HFFc6 (cell line): ENCODE measurements around the gene OR6J1. TPM values are rescaled to one million over a fixed set of nuclear protein-coding genes. Genes with fewer than 3 reads are reported as not detected.
A peak's percentile ranks its signal among the peaks of the same experiment; 100 is the strongest.
"Not testable (repeated sequence)": the region's sequence is repeated elsewhere in the genome, so short reads cannot be mapped to it uniquely, and the experiment has no call there.

Source experiments
- DNase-seq: peaks from one replicate; pipeline ENCODE4 v3.0.0-alpha.2; 2018
- H3K27ac Mint-ChIP-seq: 2 replicates; pipeline ENCODE4 v1.8.0; 2020; ENCODE audit warnings: mild to moderate bottlenecking, mixed read lengths
- H3K27me3 Mint-ChIP-seq: 2 replicates; pipeline ENCODE4 v1.8.0; 2021; ENCODE audit warnings: mild to moderate bottlenecking, moderate library complexity, mixed read lengths; ENCODE audit not compliant: insufficient read depth
- H3K36me3 Mint-ChIP-seq: 2 replicates; pipeline ENCODE4 v1.8.0; 2021; ENCODE audit warnings: low read depth, mixed read lengths
- H3K4me1 Mint-ChIP-seq: 2 replicates; pipeline ENCODE4 v1.8.0; 2020; ENCODE audit warnings: low read depth, mixed read lengths
- H3K4me3 Mint-ChIP-seq: 2 replicates; pipeline ENCODE4 v1.8.0; 2020; ENCODE audit warnings: mild to moderate bottlenecking, moderate library complexity, mixed read lengths
- H3K9me3 Mint-ChIP-seq: 2 replicates; pipeline ENCODE4 v1.8.0; 2020; ENCODE audit warnings: mild to moderate bottlenecking, mixed read lengths
- CTCF ChIP-seq: fragments of 200-600 bp; sonication (generic); IDR thresholded peaks from 2 replicates; pipeline ENCODE4 v1.5.0; 2021; ENCODE audit warnings: antibody characterized with exemption, mild to moderate bottlenecking
- total RNA-seq, 6 experiments: library from RNA; stranded (reverse); fragmentation: NEBNext Ultra II Directional; extraction: Animal tissue kit (Norgen Biotek cat#: 25700); gene quantifications; 2 replicates in 1 of 6; 3 replicates in 5 of 6; pipeline ENCODE4 v1.2.3, GENCODE V29; 2021

The OR6J1 gene
- total RNA-seq, 6 experiments from 2014 or later = not detected

- peaks cover 37% of the 10 kb centered on the region for H3K27me3 Mint-ChIP-seq
- no peak overlapping the region; the same call in 1 of the 2 replicates for H3K4me3 Mint-ChIP-seq
- H3K9me3 Mint-ChIP-seq = peaks cover 32% of the 10 kb centered on the region
- no peak for TF ChIP-seq CTCF
- no peak for DNase-seq
- no peak overlapping the region for H3K27ac Mint-ChIP-seq
- H3K36me3 Mint-ChIP-seq = peaks cover 20% of the 10 kb centered on the region
- peaks cover 32% of the 10 kb centered on the region for H3K4me1 Mint-ChIP-seq
Measured at GRCh38 chr14:22685467-22685866, 41.3 kb upstream of the OR6J1 start.

- not testable (repeated sequence) for H3K27ac Mint-ChIP-seq, DNase-seq, H3K4me3 Mint-ChIP-seq
- H3K27me3 Mint-ChIP-seq = peaks cover 42% of the 10 kb centered on the region
- H3K36me3 Mint-ChIP-seq = peaks cover 17% of the 10 kb centered on the region
- peaks cover 16% of the 10 kb centered on the region for H3K4me1 Mint-ChIP-seq
- peaks cover 29% of the 10 kb centered on the region for H3K9me3 Mint-ChIP-seq
Measured at GRCh38 chr14:22683428-22683827, 39.3 kb upstream of the OR6J1 start.

DNA sequence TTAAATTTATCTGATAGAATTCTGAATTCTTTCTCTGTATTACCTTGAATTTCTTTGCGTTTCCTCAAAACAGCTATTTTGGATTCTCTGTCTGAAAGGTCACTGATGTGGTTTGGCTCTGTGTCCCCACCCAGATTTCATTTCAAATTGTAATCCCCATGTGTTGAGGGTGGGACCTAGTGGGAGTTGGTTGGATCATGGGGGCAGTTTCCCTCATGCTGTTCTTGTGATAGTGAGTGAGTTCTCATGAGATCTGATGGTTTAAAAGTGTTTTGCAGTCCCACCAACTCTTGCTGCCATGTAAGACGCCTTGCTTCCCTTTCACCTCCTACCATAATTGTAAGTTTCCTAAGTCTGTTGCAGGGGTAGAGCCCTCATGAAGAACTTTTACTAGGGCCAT, 34.1 kb upstream of the OR6J1 start:
- TF ChIP-seq CTCF = no peak
- peaks cover 43% of the 10 kb centered on the region for H3K27me3 Mint-ChIP-seq
- no peak overlapping the region for H3K4me3 Mint-ChIP-seq
- no peak for DNase-seq
- H3K36me3 Mint-ChIP-seq = peaks cover 7% of the 10 kb centered on the region
- no peaks in the 10 kb centered on the region for H3K4me1 Mint-ChIP-seq
- H3K27ac Mint-ChIP-seq = no peak overlapping the region
- peaks cover 18% of the 10 kb centered on the region for H3K9me3 Mint-ChIP-seq

DNA sequence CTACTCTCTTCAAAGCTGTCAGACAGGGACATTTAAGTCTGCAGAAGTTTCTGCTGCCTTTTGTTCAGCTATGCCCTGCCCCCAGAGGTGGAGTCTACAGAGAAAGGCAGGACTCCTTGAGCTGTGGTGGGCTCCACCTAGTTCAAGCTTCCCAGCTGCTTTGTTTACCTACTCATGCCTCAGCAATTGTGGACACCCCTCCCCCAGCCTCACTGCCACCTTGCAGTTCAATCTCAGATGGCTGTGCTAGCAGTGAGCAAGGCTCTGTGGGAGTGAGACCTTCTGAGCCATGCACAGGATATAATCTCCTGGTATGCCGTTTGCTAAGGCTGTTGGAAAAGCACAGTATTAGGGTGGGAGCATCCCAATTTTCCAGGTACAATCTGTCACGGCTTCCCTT, 33.4 kb upstream of the OR6J1 start:
- Mint-ChIP-seq H3K36me3 (peaks cover 14% of the 10 kb centered on the region), H3K27me3 (peaks cover 42% of the 10 kb centered on the region), H3K9me3 (peaks cover 11% of the 10 kb centered on the region)
- DNase-seq, H3K4me3 Mint-ChIP-seq, H3K27ac Mint-ChIP-seq, H3K4me1 Mint-ChIP-seq: not testable (repeated sequence)

DNA sequence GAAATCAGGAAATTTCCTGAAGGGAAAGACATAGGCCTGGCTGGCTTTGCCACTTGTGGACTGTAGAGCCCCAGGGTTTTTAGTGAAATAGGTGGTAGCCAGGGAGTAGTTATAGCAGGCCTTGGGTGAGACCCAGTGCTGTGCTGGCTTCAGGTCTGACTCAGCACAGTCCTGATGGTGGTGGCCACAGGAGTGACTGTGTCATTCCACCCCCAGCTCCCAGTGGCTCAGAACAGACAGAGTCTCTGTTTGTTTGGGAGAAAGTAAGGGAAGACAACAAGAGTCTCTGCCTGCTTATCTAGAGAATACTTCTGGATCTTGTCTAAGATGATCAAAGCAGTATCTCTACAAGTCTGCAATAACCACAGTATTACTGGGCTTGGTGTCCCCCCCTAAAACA, 27.5 kb upstream of the OR6J1 start:
- Mint-ChIP-seq H3K27me3 (peaks cover 23% of the 10 kb centered on the region), H3K4me1 (peaks cover 29% of the 10 kb centered on the region), H3K27ac (no peak overlapping the region; the same call in 1 of the 2 replicates), H3K36me3 (peaks cover 15% of the 10 kb centered on the region), H3K9me3 (peaks cover 7% of the 10 kb centered on the region; the same call in 1 of the 2 replicates), H3K4me3 (no peak overlapping the region)
- no peak for DNase-seq
- TF ChIP-seq CTCF = no peak

GRCh38 chr14:22668863-22669262, 24.7 kb upstream of the OR6J1 start:
- peak overlapping the region; percentile 54 for H3K27ac Mint-ChIP-seq
- TF ChIP-seq CTCF = no peak
- peaks cover 7% of the 10 kb centered on the region; the same call in 1 of the 2 replicates for H3K9me3 Mint-ChIP-seq
- no peak for DNase-seq
- peaks cover 35% of the 10 kb centered on the region for H3K4me1 Mint-ChIP-seq
- H3K36me3 Mint-ChIP-seq = peaks cover 13% of the 10 kb centered on the region; the same call in 1 of the 2 replicates
- peaks cover 12% of the 10 kb centered on the region for H3K27me3 Mint-ChIP-seq
- H3K4me3 Mint-ChIP-seq = no peak overlapping the region

GRCh38 chr14:22668417-22668816, 24.3 kb upstream of the OR6J1 start:
- Mint-ChIP-seq H3K4me1 (peaks cover 35% of the 10 kb centered on the region), H3K27ac (peak overlapping the region; percentile 54), H3K27me3 (peaks cover 7% of the 10 kb centered on the region), H3K36me3 (peaks cover 9% of the 10 kb centered on the region; the same call in 1 of the 2 replicates), H3K4me3 (0 out of 2 replicates have a peak overlapping the region, but pooled peaks have one; percentile 19), H3K9me3 (peaks cover 2% of the 10 kb centered on the region; the same call in 1 of the 2 replicates)
- TF ChIP-seq CTCF = no peak
- DNase-seq = peak; percentile 56
